ENCODE measurements around the gene TMEM106C.
"Not testable (repeated sequence)": the region's sequence is repeated elsewhere in the genome, so short reads cannot be mapped to it uniquely, and the experiment has no call there.

The TMEM106C gene

GRCh38 chr12:47949441-47950341 lies 13.7 kb upstream of the TMEM106C start:
- peak; percentile 57 for DNase-seq (ENCODE audit: low spot score)

DNA sequence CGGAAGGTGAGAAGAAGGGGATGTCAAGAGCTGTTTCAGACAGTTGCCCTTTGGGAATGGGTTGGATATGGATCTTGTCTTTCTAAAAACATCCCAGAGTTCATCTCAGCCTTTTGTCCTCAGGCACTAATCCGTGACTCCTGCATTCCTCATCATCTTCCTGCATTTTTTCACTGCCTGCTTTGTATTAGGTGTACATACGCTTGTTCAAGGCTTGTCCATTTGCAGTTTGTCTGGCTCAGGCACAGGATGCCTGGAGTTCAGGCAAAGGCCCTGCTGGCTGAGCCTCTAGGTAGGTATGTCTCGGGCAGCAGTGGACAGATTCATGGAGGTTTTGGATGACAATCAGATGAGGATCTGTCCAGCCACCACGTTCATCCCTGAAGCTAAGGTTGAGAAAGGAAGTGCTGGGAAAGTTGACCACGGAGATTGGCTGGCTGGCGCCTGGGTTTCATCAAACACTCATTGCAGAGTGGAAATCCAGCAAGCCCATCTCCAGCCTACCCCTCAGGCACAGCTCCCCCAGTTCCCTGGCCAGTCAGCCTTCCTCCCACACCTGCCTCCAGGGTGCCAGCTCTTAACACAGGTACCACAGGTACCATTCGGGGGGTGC lies 12.4 kb upstream of the TMEM106C start:
- DNase-seq (ENCODE audit: low spot score): no peak

- no peak for DNase-seq (ENCODE audit: low spot score)
These were observed 9.3 kb upstream of the TMEM106C start for GRCh38 chr12:47954058-47954457.

DNA sequence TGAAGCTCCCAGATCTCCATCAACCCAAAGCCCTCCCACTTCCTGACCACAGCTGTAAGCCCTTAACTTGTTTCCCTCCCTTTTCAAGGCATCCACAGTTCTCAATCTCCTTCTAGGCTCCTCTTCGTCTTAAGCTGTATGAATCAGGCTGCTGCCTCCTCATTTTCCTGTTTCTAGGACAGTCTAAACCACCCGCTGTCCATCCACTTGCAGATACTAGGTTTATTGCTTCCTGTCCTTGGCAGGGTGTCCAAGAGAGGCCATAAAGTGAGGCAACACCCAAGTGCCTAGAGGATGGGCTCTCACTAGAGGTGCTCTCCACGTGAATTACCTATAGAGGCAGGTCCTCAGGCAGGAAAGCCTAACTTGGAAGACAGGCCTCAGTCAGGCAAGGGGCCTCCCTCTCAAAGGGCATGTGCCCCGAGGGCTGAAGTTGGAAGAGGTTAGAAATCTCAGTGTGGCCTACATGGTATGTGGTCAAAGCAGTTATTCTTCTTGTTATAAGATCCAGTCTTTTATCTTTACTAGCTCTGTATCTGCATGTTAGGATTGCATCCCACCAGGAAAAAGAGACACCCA lies 8.8 kb upstream of the TMEM106C start:
- no peak for DNase-seq (ENCODE audit: low spot score)

DNA sequence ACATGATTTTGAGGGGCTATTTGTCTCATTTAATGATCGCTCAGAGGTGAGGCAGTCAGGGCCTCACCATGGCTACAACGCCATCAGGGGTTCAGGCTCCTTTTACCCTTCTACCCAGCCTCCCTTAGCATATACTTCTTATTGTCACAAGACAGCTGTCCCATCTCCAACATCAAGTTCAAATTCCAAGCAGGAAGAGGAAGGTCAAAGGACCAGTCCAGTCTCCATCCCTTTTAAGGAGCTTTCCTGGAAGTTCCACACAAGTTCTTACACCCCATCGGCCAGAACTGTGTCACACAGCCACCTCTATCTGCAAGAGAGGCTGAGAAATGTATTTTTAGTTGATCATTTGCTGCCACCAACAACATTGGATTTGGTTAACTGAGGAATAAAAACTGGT lies 8.3 kb upstream of the TMEM106C start:
- no peak for DNase-seq (ENCODE audit: low spot score)

DNA sequence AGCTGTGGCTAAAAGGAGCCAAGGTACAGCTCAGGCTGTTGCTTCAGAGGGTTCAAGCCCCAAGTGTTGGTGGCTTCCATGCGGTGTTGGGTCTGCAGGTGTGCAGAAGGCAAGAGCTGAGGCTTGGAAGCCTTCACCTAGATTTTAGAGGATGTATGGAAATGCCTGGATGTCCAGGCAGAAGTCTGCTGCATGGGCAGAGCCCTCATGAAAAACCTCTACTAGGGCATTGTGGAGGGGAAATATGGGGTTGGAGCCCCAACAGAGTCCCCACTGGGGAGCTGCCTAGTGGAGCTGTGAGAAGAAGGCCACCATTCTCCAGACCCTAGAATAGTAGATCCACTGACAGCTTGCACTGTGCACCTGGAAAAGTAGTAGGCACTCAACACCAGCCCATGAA lies 5.7 kb upstream of the TMEM106C start:
- DNase-seq (ENCODE audit: low spot score): not testable (repeated sequence)

DNA sequence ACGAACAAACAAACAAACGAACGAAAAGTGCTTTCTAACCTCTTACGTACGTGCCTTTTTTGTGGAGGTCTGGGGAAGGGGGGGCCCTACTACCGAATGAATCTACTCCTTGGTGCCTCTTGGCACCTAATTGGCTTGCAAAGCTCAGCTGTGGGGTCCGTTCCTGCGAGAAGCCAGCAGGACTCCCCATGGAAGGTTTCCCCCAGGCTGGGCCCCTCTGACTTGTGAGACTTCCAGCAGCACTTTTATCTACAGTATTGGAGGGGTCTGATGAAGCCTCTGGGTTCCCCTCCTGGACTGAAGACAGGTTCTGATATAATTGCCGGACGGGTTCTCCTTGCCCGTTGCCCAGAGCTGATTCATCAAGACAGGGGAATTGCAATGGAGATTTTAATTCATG lies 1.2 kb upstream of the TMEM106C start:
- DNase-seq (ENCODE audit: low spot score): no peak

GRCh38 chr12:47964106-47964728 lies 821 bp downstream of the TMEM106C start:
- DNase-seq (ENCODE audit: low spot score): peak; percentile 24

GRCh38 chr12:47965581-47965980 lies 2.2 kb downstream of the TMEM106C start:
- DNase-seq (ENCODE audit: low spot score): no peak

DNA sequence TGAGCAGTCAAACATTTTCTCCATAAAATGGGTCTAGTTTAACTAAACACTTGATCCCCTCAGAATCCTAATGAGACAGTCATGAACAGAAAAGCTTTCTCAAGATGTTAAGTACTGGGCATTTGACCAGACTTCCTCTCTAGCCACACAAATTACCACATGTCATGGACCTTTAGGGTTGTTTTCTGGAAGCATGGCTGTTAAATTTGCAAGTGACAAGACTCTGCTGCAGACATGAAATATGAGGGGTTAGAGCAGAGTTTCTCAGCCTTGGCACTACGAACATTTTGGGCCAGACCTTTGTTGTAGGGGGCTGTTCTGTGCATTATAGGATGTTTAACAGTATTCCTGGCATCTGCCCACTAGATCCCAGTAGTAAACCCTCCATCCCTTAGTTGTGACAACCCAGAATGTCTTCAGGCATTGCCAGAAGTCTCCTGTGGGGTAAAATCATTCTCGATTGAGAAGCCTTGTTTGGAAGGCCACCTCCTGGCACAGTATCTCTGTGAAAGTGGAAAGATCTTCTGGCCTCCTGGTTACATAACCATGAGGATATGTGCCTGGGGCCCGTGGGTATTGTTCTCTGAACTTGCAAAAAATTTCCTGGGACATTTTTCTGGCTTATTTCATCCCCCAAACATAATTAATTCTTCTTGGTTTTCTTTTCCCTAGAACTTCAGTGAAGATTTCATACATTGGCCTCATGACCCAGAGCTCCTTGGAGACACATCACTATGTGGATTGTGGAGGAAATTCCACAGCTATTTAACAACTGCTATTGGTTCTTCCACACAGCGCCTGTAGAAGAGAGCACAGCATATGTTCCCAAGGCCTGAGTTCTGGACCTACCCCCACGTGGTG lies 4.3 kb downstream of the TMEM106C start:
- DNase-seq (ENCODE audit: low spot score): no peak

DNA sequence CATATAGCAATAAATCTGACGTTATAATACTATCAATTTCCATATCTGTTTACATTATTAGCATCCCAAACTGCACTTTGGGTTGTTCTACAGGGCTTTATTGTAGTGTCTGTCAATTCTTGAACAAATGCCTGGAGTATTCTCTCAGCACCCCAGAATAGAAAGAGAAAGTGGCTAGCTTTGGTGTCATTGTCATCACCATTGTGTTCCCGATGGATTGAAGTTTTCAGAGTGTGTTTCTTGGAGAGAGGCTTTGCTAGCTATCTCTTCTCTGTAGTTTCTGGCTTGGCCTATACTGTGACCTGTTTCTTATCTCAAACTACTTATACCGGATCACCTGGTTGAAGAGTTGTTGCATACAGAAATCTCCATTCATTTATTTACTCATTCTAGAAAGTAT lies 6.4 kb downstream of the TMEM106C start:
- DNase-seq (ENCODE audit: low spot score): no peak

- DNase-seq (ENCODE audit: low spot score): no peak
These were observed 7.4 kb downstream of the TMEM106C start for GRCh38 chr12:47970843-47971242.

DNA sequence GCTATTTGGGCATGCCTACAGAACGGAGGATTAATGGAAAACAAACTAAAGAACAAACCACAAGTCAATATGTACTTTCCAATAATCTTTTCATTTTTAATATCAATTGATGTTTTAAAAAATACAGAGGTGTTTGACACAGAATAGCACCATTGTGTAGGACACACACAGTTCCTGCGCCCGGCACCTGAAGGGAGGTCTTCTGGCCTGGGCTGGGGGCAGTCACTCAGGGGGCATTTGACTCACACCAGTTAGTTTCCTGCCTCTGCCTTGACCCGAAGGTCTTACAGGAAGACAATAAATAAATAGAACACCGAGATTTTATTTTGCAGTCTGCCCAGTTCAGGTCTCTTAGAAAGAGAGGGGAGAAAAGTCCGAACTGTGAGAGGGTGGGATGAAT lies 9.5 kb downstream of the TMEM106C start:
- DNase-seq (ENCODE audit: low spot score): no peak

- DNase-seq (ENCODE audit: low spot score): no peak
These were observed 10.5 kb downstream of the TMEM106C start for GRCh38 chr12:47973870-47974269.

GRCh38 chr12:47975036-47975620 lies 11.7 kb downstream of the TMEM106C start:
- DNase-seq (ENCODE audit: low spot score): no peak

DNA sequence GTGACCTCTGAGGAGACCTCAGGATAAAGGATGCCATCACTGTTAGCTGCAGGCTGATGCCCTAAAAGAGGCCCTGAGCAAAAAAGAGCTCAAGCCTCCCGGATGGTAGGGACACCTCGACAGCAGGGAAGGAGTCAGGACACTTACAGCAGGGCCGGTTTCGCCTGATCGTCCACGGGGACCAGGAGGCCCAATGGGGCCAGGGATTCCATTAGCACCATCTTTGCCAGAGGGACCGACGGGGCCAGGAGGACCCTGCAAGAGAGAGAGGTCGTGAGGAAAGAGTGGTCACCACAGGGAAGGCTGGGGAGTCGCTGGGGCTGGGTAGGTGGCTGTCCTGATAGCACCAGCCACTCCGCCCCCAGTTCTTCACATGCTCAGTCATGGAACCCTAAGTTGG lies 12.4 kb downstream of the TMEM106C start:
- DNase-seq (ENCODE audit: low spot score): no peak

GRCh38 chr12:47977046-47977771 lies 13.8 kb downstream of the TMEM106C start:
- no peak for DNase-seq (ENCODE audit: low spot score)

DNA sequence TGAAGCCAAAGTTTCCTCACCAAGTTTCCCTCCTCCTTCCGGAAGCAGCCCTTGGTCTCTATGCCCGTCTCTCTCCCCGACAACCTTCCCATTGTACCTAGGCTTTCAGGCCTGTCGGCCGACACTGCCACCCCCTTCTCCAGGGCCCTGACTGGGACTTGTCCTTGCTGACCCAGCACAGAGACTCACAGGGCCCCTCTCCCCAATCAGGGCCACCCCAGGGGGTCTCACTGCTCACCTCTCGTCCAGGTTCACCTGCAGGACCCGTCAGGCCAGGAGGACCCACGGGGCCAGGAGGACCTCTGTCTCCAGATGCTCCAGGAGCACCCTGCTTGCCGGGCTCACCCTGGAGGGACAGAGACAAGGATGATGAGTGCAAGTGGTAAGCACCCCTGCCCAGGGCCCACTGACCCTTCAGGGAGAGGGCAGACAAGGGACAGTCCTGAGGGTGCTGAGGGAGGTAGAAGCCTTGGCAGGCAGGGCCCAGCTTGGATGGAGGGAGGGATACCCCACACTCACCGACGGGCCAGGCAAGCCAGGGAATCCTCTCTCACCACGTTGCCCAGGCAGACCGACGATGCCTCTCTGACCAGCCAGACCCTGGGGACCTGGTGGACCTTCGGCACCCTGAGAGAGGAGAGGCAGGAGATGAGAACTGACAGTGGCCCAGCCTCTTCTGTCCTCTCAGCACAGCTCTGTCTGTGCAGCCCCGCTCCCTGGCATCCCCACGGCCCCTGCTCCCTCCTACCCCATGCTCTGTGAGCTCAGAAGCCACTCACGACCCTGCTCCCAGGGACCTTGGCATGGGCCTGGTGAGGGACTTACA lies 14.6 kb downstream of the TMEM106C start:
- no peak for DNase-seq (ENCODE audit: low spot score)

- no peak for DNase-seq (ENCODE audit: low spot score)
These were observed 15.1 kb downstream of the TMEM106C start for GRCh38 chr12:47978598-47978873.

DNA sequence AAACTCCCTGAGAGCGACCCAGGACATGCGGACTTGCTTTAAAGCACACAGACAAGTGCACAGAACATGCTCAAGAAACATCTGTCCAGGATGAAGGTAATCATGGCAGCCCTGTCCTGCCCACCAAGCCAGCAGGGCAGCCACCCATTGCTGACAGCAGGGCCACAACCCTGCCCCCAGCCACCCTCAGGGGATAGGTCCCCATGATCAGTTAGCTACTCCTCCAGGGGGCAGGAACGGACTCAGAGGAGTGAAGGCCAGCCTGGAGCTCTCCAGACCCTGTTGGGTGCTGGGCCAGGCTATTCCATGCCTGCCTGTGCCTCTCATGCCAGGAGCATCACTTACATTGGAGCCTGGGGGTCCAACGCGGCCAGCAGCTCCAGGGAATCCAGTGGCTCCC lies 15.8 kb downstream of the TMEM106C start:
- DNase-seq (ENCODE audit: low spot score): no peak
